Hepatocyte (in vitro differentiated cells): Measurements from ENCODE around the gene PELO.

Experiments used
- EZH2 ChIP-seq: fragments of 200-600 bp; sonication (generic); IDR thresholded peaks from 2 replicates; pipeline ENCODE4 v1.6.1; 2016; ENCODE audit warnings: antibody characterized with exemption, mild to moderate bottlenecking, borderline replicate concordance
- EZH2phosphoT487 ChIP-seq: fragments of 200-600 bp; sonication (generic); IDR thresholded peaks from one replicate; pipeline ENCODE4 v1.6.1; 2018; ENCODE audit warnings: antibody characterized with exemption, mild to moderate bottlenecking, low read depth, moderate library complexity; ENCODE audit not compliant: unreplicated experiment, severe bottlenecking

DNA sequence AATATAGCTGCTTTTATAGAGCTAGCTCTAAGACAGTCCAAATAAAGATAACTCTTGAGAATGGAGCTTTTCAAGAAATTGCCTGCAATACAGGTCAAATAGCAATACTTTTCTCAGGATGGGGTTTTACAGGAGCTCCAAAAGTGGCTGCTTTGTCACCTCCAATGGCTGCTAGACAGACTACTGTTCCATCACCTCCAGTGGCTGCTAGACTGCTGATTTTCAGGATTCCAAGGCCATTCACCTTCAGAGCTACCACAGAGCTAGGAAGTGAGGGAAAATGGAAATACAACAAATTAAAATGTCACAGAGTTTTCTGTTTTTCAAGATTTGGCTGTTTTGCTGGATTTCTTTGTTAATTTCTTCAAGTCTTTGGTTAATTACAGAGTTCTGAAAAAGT is 8.5 kb upstream of the PELO start:
- no peak for TF ChIP-seq EZH2phosphoT487
- TF ChIP-seq EZH2: no peak
